NCI-H526 (cell line): Measurements from ENCODE around the gene ANO2.

Experiments
- DNase-seq, 2 experiments: peaks; one replicate each; lab custom pipeline; 2025; lab: John Stamatoyannopoulos, UW

The ANO2 gene

GRCh38 chr12:5516371-5517241, 428.5 kb downstream of the ANO2 start:
- DNase-seq: no peak

- DNase-seq: no peak
Measured at GRCh38 chr12:5515458-5515857, 429.6 kb downstream of the ANO2 start.

GRCh38 chr12:5514545-5514944, 430.5 kb downstream of the ANO2 start:
- DNase-seq: no peak

GRCh38 chr12:5514016-5514415, 431.0 kb downstream of the ANO2 start:
- DNase-seq: no peak

GRCh38 chr12:5513406-5513805, 431.7 kb downstream of the ANO2 start:
- no peak for DNase-seq
